ENCODE data around the gene KRT6C.
A peak's percentile ranks its signal among the peaks of the same experiment; 100 is the strongest.

KRT6C gene

DNA sequence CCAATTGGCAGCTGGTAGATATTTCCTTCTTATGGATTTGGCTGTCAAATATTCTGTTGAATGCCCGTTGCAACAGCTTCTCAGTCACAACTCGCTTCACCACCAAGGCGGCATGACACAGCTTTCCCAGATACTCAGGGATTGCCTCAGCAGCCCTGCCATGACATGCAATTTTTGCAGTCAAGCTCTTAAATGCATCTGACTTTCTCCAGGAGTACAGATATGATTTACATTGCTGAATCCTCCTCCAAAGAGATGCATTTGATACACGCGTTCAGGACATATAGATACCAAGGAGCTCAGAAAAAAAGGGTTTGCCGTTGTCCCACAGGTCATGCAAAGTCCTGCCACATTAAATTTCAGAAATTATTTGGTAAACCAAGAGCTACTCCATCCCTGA, 40.1 kb upstream of the KRT6C start:
- H3K36me3 ChIP-seq (ENCODE audit: insufficient read depth), result no peaks in the 10 kb centered on the region
- no peak overlapping the region for H3K27ac ChIP-seq
- H3K27me3 ChIP-seq (ENCODE audit: insufficient read depth, low read depth), result peaks cover 8% of the 10 kb centered on the region; the same call in 1 of the 2 replicates
- TF ChIP-seq, protein P1, sequence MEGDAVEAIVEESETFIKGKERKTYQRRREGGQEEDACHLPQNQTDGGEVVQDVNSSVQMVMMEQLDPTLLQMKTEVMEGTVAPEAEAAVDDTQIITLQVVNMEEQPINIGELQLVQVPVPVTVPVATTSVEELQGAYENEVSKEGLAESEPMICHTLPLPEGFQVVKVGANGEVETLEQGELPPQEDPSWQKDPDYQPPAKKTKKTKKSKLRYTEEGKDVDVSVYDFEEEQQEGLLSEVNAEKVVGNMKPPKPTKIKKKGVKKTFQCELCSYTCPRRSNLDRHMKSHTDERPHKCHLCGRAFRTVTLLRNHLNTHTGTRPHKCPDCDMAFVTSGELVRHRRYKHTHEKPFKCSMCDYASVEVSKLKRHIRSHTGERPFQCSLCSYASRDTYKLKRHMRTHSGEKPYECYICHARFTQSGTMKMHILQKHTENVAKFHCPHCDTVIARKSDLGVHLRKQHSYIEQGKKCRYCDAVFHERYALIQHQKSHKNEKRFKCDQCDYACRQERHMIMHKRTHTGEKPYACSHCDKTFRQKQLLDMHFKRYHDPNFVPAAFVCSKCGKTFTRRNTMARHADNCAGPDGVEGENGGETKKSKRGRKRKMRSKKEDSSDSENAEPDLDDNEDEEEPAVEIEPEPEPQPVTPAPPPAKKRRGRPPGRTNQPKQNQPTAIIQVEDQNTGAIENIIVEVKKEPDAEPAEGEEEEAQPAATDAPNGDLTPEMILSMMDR (conservative IDR thresholded peaks at IDR 0.05; ENCODE audit: low read depth, low read length), result no peak
- H3K9ac ChIP-seq, result no peak overlapping the region
- no peaks in the 10 kb centered on the region for H4K20me1 ChIP-seq (ENCODE audit: insufficient read depth)
- no peak overlapping the region for H3K4me2 ChIP-seq
- H3K79me2 ChIP-seq (ENCODE audit: insufficient read depth, low read depth), result no peaks in the 10 kb centered on the region
- H3K4me1 ChIP-seq (ENCODE audit: low read depth, poor library complexity, severe bottlenecking), result no peaks in the 10 kb centered on the region
- H3K4me3 ChIP-seq (IDR thresholded peaks at IDR 0.05; ENCODE audit: insufficient read depth, low read depth, low read length), result no peak overlapping the region
- H2AFZ ChIP-seq (ENCODE audit: low read depth), result no peak overlapping the region

DNA sequence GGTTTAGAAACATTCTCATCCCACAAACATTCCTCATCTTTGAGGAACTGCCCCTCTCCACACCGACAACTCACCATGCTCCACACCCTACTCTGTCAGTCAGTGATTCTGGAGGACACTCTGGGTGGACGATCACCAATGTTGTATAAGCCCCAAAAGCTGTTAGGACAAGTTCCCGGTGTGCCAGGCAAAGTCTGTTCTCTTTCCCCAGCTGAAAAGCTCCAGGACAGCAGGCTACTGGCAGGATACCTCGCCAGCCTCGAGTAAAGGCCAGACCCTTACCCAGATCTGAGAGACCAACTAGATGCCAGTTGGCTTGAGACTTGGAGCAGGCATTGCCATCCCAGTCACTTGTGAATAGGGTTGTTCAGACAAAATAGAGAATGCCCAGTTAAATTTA, 34.6 kb upstream of the KRT6C start:
- H3K4me1 ChIP-seq (ENCODE audit: low read depth, poor library complexity, severe bottlenecking), result no peaks in the 10 kb centered on the region
- no peak overlapping the region for H3K4me3 ChIP-seq (IDR thresholded peaks at IDR 0.05; ENCODE audit: insufficient read depth, low read depth, low read length)
- no peaks in the 10 kb centered on the region for H3K79me2 ChIP-seq (ENCODE audit: insufficient read depth, low read depth)
- no peak overlapping the region for H2AFZ ChIP-seq (ENCODE audit: low read depth)
- H3K36me3 ChIP-seq (ENCODE audit: insufficient read depth), result no peaks in the 10 kb centered on the region
- H3K9ac ChIP-seq, result no peak overlapping the region
- no peak overlapping the region for H3K27ac ChIP-seq
- H4K20me1 ChIP-seq (ENCODE audit: insufficient read depth), result no peaks in the 10 kb centered on the region
- H3K27me3 ChIP-seq (ENCODE audit: insufficient read depth, low read depth), result peaks cover 6% of the 10 kb centered on the region; the same call in 1 of the 2 replicates
- no peak overlapping the region for H3K4me2 ChIP-seq
- TF ChIP-seq, protein P1 (conservative IDR thresholded peaks at IDR 0.05; ENCODE audit: low read depth, low read length), result no peak

DNA sequence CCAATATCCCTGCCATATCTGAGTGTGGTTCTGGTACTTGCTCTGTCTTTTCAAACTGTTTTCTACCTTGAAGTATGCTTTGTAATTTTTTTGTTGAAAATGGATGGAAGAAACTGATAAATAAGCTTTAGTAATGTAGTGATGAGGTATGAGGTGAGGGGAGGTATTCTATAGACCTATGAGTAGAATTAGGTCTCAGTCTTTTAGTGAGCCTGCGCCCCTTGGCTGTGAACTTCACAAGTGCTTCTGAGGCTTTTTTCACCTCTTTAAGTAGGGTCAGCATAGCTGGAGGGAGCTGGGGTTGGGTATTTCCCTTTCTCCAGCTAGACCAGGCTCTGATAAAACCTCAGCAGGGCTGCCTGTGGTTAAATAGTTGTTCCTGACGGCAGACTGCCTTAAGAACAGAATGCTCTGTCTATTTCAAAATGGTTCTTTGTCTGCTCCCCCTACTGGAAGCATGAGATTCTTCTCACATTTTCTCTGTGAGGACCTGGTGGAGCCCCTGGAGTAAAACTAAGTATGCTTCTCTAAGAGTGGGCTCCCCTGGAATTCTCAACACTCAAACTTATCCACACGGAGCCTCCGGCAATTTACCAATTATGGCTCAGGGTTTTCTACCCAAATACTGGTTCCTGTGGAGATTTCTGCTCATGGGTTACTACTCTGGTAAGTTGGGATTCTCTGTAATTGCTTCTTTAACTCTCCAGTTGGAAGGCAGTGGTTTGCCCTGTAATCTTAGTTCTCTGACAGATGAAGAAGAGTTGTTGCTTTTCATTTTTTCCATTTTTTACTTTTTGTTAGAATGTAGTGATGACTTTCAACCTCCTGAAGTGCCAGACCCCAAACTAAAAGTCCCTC, 33.5 kb upstream of the KRT6C start:
- H3K79me2 ChIP-seq (ENCODE audit: insufficient read depth, low read depth), result no peaks in the 10 kb centered on the region
- no peaks in the 10 kb centered on the region; the same call in 1 of the 2 replicates for H3K27me3 ChIP-seq (ENCODE audit: insufficient read depth, low read depth)
- no peak overlapping the region for H2AFZ ChIP-seq (ENCODE audit: low read depth)
- no peak overlapping the region for H3K9ac ChIP-seq
- H3K36me3 ChIP-seq (ENCODE audit: insufficient read depth), result no peaks in the 10 kb centered on the region
- H3K4me2 ChIP-seq, result no peak overlapping the region
- no peaks in the 10 kb centered on the region for H4K20me1 ChIP-seq (ENCODE audit: insufficient read depth)
- no peak overlapping the region for H3K4me3 ChIP-seq (IDR thresholded peaks at IDR 0.05; ENCODE audit: insufficient read depth, low read depth, low read length)
- no peak overlapping the region for H3K27ac ChIP-seq
- TF ChIP-seq, protein P1 (conservative IDR thresholded peaks at IDR 0.05; ENCODE audit: low read depth, low read length), result peak; percentile 68
- no peaks in the 10 kb centered on the region for H3K4me1 ChIP-seq (ENCODE audit: low read depth, poor library complexity, severe bottlenecking)

DNA sequence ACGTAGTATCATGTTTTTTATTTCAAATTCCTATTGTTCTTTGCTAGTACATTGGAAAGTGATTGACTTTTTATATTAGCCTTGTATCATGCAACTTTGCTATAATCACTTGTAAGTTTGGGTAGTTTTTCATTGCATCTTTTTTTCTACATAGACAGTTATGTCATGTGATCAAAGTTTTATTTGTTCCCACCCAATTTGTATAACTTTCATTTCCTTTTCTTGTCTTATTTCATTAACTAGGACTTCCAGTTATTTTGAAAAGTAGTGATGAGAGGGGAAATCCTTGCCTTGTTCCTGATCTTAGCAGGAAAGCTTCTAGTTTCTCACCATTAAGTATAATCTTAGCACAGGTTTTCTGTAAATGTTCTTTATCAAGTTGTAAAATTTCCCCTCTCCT, 29.3 kb upstream of the KRT6C start:
- Histone ChIP-seq H3K4me3 (IDR thresholded peaks at IDR 0.05; ENCODE audit: insufficient read depth, low read depth, low read length) (no peak overlapping the region), H3K79me2 (ENCODE audit: insufficient read depth, low read depth) (no peaks in the 10 kb centered on the region), H3K36me3 (ENCODE audit: insufficient read depth) (no peaks in the 10 kb centered on the region), H3K27ac (no peak overlapping the region), H3K4me2 (no peak overlapping the region), H3K27me3 (ENCODE audit: insufficient read depth, low read depth) (no peaks in the 10 kb centered on the region; the same call in 1 of the 2 replicates), H4K20me1 (ENCODE audit: insufficient read depth) (no peaks in the 10 kb centered on the region), H3K4me1 (ENCODE audit: low read depth, poor library complexity, severe bottlenecking) (no peaks in the 10 kb centered on the region), H3K9ac (no peak overlapping the region), H2AFZ (ENCODE audit: low read depth) (no peak overlapping the region)
- TF ChIP-seq, protein P1 (conservative IDR thresholded peaks at IDR 0.05; ENCODE audit: low read depth, low read length), result no peak

Measured in KMS-11 (cell line).